GM21367 (cell line): ENCODE results near the gene SKIDA1.
"Not testable (repeated sequence)": the region's sequence is repeated elsewhere in the genome, so short reads cannot be mapped to it uniquely, and the experiment has no call there.

Source experiments
- ATAC-seq: cut with Tn5 transposase; IDR thresholded peaks from one replicate; pipeline ENCODE4 v1.9.1; 2021; ENCODE audit not compliant: unreplicated experiment

Gene SKIDA1

DNA sequence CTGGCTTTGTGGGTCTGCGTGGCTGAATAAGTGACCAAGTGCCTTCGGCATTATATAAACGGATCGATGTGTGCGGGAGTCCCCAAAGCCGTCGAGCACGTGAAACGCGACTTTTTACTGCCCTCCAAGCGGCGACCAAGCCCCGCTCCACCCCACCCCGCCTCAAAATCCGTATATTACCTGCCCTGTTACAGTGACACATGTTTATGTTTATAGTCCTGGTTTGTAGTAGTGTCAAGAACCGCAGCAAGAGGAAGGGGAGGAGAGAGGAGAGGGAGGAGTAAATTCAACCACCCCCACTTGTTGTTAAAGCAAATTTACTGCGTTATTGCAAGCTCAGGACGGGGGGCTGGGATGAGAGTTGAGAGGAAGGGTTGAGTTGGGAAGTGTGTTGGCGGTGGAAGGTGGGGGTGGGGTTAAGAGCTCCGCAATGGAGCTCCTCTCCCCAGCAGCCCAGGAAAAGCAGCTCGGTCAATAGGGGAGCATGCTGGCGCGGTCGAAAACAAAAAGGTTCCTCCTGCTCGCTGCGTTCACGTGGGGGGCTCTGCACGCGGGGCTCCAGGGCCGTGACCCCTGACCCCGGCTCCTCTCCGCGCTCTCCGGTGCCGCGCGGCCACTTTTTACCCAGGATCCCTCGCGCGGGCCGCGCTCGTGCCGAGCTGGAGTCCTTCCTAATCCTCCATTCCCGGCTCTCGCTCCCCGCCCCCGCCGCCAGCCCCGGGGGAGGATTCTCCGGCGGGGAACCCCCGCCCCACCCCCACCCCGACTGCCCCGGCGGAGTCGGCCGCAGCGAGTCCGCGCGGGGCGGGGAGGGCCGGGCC, at the start of gene SKIDA1:
TSS of gene SKIDA1 (minus strand) at position 316 of the 821 bp plus-strand sequence. CDS start 7,860 bp downstream, outside the sequence.
- peak; percentile 39 for ATAC-seq

DNA sequence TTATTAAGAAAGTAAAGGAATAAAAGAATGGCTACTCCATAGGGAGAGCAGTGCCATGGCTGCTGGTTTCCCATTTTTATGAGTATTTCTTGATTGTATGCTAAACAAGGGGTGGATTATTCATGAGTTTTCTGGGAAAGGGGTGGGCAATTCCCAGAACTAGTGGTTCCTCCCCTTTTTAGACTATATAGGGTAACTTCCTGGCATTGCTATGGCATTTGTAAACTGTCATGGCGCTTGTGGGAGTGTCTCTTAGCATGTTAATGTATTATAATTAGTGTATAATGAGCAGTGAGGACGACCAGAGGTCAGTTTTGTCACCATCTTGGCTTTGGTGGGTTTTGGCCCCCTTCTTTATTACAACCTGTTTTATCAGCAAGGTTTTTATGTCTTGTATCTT, 49.0 kb upstream of the SKIDA1 start:
- ATAC-seq: not testable (repeated sequence)

DNA sequence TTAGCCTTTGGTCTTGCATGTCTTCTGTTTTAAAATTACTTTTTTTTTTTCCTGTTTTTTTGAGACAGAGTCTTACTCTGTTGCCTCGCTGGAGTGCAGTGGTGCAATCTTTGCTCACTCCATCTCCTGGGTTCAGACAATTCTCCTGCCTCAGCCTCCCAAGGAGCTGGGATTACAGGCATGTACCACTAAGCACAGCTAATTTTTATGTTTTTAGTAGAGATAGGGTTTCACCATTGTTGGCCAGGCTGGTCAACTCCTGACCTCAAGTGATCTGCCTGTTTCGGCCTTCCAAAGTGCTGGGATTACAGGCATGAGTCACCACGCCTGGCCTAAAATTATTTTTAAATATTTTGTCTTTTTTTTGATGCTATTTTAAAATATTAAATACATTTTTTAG, 47.1 kb upstream of the SKIDA1 start:
- ATAC-seq: no peak

DNA sequence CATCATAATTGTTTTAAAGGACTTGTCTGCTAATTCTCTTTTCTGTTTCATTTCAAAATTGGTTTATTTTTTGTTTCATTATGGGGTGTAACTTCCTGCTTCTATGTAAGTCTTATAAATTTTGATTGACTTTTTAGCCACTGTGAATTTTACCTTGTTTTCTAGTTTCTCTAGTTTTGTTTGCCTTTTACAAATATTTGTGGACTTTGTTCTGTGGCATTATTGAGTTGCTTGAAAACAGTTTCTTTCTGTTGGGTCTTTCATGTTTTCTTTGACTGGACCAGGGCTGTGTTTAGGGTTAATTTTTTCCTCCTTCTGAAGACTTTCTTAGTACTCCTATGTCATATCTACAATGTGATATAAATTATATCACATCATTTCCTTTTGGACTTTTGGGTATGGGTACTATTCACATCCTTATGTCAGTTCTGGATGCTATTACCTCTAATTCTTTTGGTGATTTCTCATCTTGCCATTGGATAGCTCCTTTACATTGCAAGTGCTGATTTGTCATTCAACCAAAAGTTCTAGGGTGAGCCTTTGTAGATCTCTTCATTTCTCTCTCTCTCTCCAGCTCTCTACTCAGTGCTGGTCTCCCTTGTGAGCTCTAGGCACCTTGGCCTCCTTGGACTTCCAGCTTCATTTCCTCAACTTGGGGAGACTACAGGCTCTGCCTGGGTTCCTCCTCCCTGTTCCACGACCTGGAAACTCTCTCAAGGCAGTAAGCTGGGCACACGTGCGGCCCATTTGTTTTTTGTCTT, 45.5 kb upstream of the SKIDA1 start:
- no peak for ATAC-seq

DNA sequence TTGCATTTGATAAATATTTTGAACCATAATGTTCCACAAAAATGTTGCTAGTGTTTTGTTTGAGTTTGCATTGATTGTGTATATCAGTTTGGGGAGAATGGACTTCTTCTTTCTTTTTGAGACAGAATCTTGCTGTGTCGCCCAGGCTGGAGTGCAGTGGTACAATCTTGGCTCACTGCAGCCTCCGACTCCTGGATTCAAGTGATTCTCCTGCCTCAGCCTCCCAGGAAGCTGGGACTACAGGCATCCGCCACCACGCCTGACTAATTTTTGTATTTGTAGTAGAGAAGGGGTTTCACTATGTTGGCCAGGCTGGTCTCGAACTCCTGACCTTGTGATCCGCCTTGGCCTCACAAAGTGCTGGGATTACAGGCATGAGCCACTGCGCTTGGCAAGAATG, 33.5 kb upstream of the SKIDA1 start:
- ATAC-seq: not testable (repeated sequence)

DNA sequence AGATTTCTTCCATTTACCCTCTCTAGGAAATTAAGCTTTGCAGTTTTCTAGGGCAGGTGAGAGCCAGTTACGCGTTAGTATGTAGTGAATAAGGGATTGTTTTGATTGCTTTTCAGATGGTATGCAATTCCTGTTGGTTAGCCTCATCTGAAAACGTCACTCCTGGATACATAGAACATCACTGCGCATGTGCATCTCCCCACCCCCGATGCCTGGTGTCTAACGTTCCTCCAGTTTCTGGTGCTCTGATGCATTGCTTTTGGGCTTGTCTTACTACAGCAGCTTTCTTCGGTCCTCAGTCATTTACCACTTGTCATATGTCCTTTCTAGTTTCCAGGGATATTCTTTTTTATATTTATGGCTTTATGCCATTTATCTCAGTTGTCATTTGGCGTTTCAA, 31.0 kb upstream of the SKIDA1 start:
- no peak for ATAC-seq

DNA sequence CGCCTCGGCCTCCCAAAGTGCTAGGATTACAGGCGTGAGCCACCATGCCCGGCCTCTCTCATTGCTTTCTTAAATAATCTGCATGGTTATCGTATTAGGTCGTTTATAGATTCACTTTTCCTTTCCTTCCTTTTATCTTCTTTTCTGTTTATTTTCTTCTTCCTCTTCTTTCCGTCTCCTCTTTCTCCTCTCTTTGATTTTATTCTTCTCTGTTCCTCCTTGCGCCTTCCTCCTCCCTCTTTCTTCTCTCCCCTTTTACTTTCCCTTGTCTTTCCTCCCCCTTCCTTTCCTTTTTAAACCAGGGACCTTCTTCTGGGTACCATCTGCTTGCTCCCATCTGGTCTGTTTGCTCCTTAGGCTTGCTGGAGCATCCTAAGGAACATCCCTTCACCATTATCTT, 27.2 kb upstream of the SKIDA1 start:
- no peak for ATAC-seq

DNA sequence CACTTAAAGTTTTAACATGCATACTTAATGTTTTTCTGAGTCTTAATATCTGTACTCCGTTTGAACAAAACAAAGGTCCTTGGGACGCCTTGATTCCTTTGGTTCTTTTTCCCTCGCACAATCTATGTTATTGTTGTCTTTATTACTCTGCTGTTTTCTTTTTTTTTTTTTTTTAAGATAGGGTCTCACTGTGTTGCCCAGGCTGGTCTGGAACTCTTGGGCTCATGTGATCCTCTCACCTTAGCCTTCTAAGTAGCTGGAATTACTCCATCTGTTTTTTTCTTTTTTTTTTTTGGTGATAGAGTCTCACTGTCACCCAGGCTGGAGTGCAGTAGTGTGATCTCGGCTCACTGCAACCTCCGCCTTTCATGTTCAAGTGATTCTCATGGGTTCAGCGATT, 21.8 kb upstream of the SKIDA1 start:
- ATAC-seq: no peak

DNA sequence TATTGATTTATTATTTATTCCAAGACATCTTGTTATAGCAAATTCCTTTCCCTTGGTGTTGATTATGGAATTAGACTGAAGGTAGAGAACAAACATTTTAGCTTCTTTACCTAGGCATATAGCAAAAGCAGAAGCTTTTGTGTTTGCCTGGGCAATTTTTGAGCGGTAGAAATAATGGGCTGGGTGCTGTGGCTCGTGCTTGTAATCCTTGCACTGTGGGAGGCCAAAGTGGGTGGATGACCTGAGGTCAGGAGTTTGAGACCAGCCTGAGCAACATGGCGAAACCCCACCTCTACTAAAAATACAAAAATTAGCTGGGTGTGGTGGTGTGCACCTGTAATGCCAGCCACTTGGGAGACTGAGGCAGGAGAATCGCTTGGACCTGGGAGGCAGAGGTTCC, 15.2 kb upstream of the SKIDA1 start:
- not testable (repeated sequence) for ATAC-seq

DNA sequence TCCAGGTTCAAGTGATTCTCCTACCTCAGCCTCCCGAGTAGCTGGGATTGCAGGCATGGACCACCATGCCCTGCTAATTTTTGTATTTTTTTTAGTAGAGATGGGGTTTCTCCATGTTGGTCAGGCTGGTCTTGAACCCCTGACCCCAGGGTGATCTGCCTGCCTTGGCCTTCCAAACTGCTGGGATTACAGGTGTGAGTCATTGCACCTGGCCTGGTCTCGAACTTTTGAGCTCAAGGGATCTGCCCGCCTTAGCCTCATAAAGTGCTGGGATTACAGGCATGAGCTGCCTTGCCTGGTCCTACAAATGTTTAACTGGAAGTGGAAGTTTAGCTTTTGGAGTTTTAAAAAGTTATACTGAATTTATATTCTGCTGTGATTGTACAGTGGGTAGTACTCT, 11.4 kb upstream of the SKIDA1 start:
- ATAC-seq: no peak

DNA sequence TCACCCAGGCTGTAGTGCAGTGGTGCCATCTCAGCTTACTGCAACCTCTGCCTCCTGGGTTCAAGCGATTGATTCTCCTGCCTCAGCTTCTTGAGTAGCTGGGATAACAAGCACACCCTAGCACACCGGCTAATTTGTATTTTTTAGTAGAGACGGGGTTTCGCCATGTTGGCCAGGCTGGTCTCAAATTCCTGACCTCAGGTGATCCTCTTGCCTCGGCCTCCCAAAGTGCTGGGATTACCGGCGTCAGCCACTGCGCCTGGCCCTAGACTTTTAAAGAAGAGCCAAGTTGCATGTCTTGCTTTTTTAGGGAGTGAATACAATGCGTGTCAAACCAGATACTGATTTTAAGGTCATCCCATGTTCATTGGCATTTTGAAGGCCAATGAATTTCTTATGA, 10.5 kb upstream of the SKIDA1 start:
- not testable (repeated sequence) for ATAC-seq

DNA sequence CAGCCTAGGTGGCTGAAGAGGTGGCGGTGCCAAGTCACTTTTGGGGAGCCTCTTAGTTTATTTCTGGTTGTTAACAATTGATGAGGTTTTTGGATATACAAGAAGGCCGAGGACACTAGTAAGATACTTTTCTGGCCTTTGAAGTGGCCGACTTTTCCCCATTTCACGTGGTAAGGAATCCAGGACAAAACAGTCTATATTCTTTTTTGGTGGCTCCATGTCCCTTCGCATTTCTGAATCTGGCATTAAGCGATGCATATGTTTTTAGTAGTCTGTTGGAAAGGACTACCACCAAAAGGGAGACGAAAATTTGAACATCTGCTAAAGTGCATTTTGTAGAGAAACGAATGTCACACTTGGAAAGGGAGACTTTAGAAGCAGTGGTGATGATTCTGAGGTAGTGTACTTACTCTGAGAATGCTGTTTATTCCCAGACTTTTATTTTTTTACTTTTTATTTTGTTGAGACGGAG, 10.0 kb upstream of the SKIDA1 start:
- no peak for ATAC-seq

DNA sequence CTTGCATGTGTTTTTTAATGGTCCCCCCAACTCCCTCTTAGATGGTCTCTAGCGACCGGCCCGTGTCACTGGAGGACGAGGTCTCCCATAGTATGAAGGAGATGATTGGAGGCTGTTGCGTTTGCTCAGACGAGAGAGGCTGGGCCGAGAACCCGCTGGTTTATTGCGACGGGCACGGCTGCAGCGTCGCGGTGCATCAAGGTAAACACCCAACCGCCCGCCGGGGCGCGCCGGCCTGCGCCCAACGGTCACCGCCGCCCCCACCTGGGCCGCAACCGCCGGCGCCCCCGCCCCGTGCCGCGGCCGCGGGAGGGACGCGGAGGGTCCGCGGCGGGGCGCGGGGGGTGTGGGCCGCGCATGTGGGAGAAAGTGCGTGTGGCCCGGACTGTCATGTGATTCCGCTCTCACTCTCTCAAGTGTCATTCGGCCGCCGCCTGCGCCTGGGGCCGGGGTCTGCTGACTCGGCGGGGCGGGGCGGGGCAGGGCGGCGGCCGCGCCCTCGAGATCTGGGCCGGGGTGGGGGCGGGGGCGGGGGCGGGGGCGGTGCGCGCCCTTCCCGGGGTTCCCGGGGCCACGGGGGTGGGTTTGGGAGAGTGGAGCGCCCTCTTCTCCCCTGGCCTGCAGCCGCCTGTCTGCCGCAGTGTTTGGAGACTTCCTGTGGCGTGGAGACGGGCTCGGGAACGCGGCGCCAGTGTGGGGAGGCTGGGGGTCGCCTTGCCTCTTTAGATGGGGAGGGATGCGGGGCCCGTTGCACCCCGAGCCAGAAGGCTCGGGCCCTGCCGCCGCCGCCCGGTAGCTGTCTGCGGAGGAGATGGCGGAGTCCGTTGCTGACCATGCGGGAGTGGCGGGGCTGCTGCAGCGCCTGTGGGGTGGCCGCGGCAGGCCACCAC, 9.4 kb upstream of the SKIDA1 start:
- ATAC-seq: no peak

DNA sequence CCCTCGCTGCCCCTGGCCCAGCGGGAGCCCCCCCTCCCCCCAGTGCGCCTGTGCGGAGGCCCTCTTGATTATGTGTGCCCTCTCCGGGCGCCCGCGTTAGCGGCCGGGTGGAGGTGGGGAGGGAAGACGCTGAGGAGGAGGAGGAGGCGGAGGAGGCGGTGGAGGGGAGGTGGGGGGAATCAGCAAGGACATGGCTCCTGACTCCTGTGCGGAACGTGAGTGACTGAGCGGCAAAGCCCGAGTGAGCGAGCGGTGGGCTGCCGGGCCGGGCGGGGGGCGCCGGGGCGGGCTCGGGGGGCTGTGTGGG, 8.8 kb upstream of the SKIDA1 start:
- no peak for ATAC-seq

DNA sequence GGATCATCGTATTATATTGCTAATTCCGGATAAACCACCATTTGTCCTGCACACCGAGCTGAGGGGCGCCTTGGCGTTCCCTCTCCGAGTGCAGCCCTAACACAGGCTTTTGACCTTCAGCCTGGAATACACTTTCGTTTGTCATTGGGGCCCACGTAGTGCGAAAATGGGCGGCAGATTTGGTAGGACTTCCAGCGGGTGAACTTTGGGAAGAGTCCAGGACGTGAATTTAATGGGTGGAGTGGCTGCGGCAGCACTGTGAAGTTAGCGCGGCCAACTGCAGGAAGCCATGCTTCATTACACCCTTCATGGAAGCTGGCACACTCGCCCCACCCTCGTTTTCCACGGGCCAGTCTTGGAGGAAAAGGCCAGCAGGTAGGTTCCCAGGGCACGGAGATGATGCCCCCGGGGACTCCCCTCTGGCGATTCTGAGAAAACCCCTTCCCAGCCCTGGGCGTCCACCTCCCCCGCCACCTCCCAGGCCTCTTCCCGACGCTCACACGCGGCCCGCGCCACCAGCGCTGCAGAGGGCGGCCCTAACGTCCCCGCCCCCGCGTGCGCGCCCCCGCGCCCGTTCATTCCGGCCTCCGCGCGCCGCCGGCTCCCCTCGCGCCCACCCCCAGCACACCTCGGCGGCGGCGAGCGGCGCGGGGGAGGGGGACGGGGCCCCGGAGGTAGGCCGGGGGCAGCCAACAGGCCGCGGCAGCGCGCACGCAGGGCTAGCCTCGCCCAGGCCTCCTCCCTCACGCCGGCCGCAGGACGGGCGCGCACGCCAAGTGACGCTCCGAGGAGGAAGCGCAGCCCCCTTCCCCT, 8.2 kb upstream of the SKIDA1 start, which contains the start of gene MLLT10:
TSS of gene MLLT10 (plus strand) at position 766 of the 813 bp plus-strand sequence. CDS start 413 bp downstream, outside the sequence.
- ATAC-seq: peak; percentile 85

DNA sequence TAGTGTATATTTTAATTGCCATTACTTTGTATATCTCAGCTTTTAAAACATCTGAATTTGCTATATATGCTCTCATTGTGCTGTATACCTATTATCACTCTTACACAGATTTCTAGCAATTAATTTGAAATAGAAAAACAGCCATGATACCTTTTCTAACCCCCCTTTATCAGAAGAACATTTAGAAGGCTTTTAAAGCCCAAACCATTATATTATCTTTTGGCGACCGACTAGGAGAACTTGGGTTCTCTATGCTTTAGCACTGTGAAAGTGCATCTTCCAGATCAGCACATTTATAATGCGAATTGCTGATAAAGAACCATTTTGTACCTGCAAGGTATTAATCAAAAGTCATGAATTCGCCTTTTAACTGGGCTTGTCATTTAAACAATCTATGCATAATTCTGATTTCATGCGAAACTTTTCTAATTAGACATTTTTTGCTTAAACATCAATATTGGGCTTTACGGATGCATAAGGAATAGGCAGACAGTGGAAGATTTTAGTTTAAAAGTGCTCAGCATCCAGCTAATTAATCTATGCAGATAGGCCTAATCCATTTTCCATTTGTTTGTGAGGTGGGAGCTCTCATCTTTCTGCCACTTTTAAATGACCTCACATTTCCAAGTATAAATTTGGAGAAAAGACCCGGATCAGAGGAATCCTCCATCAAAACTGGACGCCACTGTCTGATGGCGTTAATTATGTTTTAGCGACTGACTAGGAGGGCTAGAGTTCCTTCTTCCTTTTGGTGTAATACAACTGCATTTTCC, 7.4 kb upstream of the SKIDA1 start:
- no peak for ATAC-seq

DNA sequence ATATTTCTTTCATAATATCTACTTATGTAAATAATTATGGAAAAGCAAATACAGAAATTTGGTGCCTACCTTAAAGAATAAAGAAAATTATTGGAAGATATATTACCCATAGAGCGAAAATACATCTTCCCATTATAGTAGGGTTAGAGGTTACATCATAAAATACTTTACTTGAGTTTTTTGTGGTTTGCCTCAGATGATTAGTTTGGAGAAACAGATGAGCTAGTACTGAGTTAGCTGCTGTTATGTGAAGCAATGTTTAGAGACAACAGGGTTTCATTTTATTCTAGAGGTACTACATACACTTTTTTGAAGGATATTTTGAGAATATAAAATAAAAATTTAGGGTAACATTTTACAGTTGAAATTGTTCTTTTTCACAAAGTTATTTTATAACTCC, 5.7 kb upstream of the SKIDA1 start:
- ATAC-seq: no peak

DNA sequence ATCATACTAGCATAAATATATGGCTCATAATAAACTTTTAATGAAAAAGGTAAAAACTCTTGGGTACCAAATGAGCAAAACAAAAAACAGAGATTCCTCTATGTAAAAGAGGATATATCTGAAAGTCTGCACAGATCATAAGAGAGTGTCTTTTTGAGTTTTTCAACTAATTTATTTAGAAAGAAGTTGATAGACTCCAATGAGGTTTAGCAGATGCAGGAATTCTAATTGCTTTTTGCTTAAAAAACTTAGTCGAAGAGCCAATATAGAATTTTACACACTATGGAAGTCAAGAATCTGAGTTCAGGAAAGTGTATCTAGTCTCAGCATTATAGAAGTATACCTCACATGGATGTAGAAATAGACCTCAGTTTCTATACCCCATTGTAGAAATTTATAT, 5.2 kb upstream of the SKIDA1 start:
- no peak for ATAC-seq

DNA sequence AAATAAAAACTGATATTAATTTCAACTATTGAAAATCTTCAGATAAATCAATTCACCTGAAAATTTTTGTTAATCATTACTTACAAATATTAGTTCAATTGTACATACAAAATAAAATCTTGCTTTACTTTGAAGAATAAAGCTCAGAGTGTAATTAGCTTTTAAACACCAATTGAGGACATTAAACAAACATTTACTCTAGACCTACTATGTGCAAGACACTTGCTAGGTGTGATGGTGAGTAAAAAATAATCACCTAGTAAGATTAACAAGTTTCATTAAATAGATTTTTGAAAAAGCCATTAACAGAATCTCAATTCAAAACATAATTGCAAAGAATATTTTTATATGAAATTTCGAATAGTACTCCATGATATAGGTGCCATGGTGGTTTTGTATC, 4.7 kb upstream of the SKIDA1 start:
- no peak for ATAC-seq
